Measurements from ENCODE around the gene ZNF580. TPM values are rescaled to one million over a fixed set of nuclear protein-coding genes. Genes with fewer than 3 reads are reported as not detected.

The ZNF580 gene
- total RNA-seq, 1 experiment from 2014 or later: 38.5 TPM

- ChIA-PET CTCF (no interaction called here), POLR2A (no interaction called here)
- Mint-ChIP-seq H3K4me3 (ENCODE audit: unreplicated experiment) (no peak overlapping the region), H3K4me1 (ENCODE audit: low read depth, unreplicated experiment) (no peaks in the 10 kb centered on the region), H3K36me3 (ENCODE audit: insufficient read depth, unreplicated experiment) (peaks cover 75% of the 10 kb centered on the region), H3K27ac (ENCODE audit: unreplicated experiment) (peak overlapping the region; percentile 36), H3K9me3 (ENCODE audit: unreplicated experiment) (no peaks in the 10 kb centered on the region), H3K27me3 (ENCODE audit: insufficient read depth, unreplicated experiment) (no peaks in the 10 kb centered on the region)
- Histone ChIP-seq H3K4me1 (0 out of 2 replicates have a peak, but pooled peaks cover 3% of the 10 kb centered on the region), H3K9me3 (no peaks in the 10 kb centered on the region), H3K36me3 (ENCODE audit: control insufficient read depth, insufficient read depth, low read length) (no peaks in the 10 kb centered on the region), H3K4me3 (ENCODE audit: low read depth, low read length) (no peak overlapping the region), H3K27me3 (replicated peaks; ENCODE audit: control insufficient read depth, insufficient read depth, low read length) (no peaks in the 10 kb centered on the region)
- TF ChIP-seq CTCF (IDR thresholded peaks at IDR 0.05; ENCODE audit: insufficient read depth in 1 of 2, low read depth in 1 of 2, low read length in 1 of 2, severe bottlenecking in 1 of 2, unreplicated experiment in 1 of 2): no peak
- intact Hi-C loops (cut with micrococcal nuclease; ENCODE audit: unreplicated experiment): loop anchor here (10.0 kb wide), 1 partner anchor 494 kb away; the partner anchor contains the start of gene ZNF444
- no TSS peak for BruUV-seq (replicated peaks)
- no peak for DNase-seq
Measured at GRCh38 chr19:55650602-55651230, 9.9 kb downstream of the ZNF580 start.

- Mint-ChIP-seq H3K27me3 (ENCODE audit: insufficient read depth, unreplicated experiment) (no peaks in the 10 kb centered on the region), H3K36me3 (ENCODE audit: insufficient read depth, unreplicated experiment) (peaks cover 75% of the 10 kb centered on the region), H3K9me3 (ENCODE audit: unreplicated experiment) (no peaks in the 10 kb centered on the region), H3K4me3 (ENCODE audit: unreplicated experiment) (no peak overlapping the region), H3K4me1 (ENCODE audit: low read depth, unreplicated experiment) (peaks cover 5% of the 10 kb centered on the region), H3K27ac (ENCODE audit: unreplicated experiment) (peak overlapping the region; percentile 36)
- intact Hi-C loops (cut with micrococcal nuclease; ENCODE audit: unreplicated experiment): loop anchor here (10.0 kb wide), 1 partner anchor 494 kb away; the partner anchor contains the start of gene ZNF444
- Histone ChIP-seq H3K4me1 (0 out of 2 replicates have a peak, but pooled peaks cover 3% of the 10 kb centered on the region), H3K36me3 (ENCODE audit: control insufficient read depth, insufficient read depth, low read length) (no peaks in the 10 kb centered on the region), H3K4me3 (ENCODE audit: low read depth, low read length) (no peak overlapping the region), H3K9me3 (no peaks in the 10 kb centered on the region), H3K27me3 (replicated peaks; ENCODE audit: control insufficient read depth, insufficient read depth, low read length) (no peaks in the 10 kb centered on the region)
- CTCF ChIA-PET: no interaction called here
- POLR2A ChIA-PET: no interaction called here
- no TSS peak for BruUV-seq (replicated peaks)
- TF ChIP-seq CTCF (IDR thresholded peaks at IDR 0.05; ENCODE audit: insufficient read depth in 1 of 2, low read depth in 1 of 2, low read length in 1 of 2, severe bottlenecking in 1 of 2, unreplicated experiment in 1 of 2): no peak
- no peak for DNase-seq
Measured at GRCh38 chr19:55651236-55651635, 10.4 kb downstream of the ZNF580 start.

GRCh38 chr19:55652311-55653128 lies 11.7 kb downstream of the ZNF580 start:
- no peak for TF ChIP-seq CTCF (IDR thresholded peaks at IDR 0.05; ENCODE audit: insufficient read depth in 1 of 2, low read depth in 1 of 2, low read length in 1 of 2, severe bottlenecking in 1 of 2, unreplicated experiment in 1 of 2)
- H3K9me3 ChIP-seq: no peaks in the 10 kb centered on the region
- H3K27ac Mint-ChIP-seq (ENCODE audit: unreplicated experiment): peak overlapping the region; percentile 98
- no peaks in the 10 kb centered on the region for H3K27me3 Mint-ChIP-seq (ENCODE audit: insufficient read depth, unreplicated experiment)
- H3K36me3 Mint-ChIP-seq (ENCODE audit: insufficient read depth, unreplicated experiment): peaks cover 63% of the 10 kb centered on the region
- H3K27me3 ChIP-seq (replicated peaks; ENCODE audit: control insufficient read depth, insufficient read depth, low read length): no peaks in the 10 kb centered on the region
- DNase-seq: no peak
- H3K4me3 Mint-ChIP-seq (ENCODE audit: unreplicated experiment): peak overlapping the region; percentile 98
- no peaks in the 10 kb centered on the region for H3K36me3 ChIP-seq (ENCODE audit: control insufficient read depth, insufficient read depth, low read length)
- peaks cover 9% of the 10 kb centered on the region; the same call in 1 of the 2 replicates for H3K4me1 ChIP-seq
- POLR2A ChIA-PET: no interaction called here
- H3K9me3 Mint-ChIP-seq (ENCODE audit: unreplicated experiment): no peaks in the 10 kb centered on the region
- BruUV-seq (replicated peaks): no TSS peak
- CTCF ChIA-PET: interaction anchor here (0.6 to 1.0 kb wide), 5 partner anchors 15 to 224 kb away, joined by 3 to 9 read pairs (median 5); no protein-coding TSS in a partner anchor
- intact Hi-C loops (cut with micrococcal nuclease; ENCODE audit: unreplicated experiment): loop anchor here (10.0 kb wide), 1 partner anchor 492 kb away; the partner anchor contains the start of gene ZNF444
- H3K4me3 ChIP-seq (ENCODE audit: low read depth, low read length): no peak overlapping the region
- H3K4me1 Mint-ChIP-seq (ENCODE audit: low read depth, unreplicated experiment): peaks cover 8% of the 10 kb centered on the region

All from Caco-2 (cell line).